ENCODE results near the gene BPGM.
"Not testable (repeated sequence)": the region's sequence is repeated elsewhere in the genome, so short reads cannot be mapped to it uniquely, and the experiment has no call there.

BPGM gene

DNA sequence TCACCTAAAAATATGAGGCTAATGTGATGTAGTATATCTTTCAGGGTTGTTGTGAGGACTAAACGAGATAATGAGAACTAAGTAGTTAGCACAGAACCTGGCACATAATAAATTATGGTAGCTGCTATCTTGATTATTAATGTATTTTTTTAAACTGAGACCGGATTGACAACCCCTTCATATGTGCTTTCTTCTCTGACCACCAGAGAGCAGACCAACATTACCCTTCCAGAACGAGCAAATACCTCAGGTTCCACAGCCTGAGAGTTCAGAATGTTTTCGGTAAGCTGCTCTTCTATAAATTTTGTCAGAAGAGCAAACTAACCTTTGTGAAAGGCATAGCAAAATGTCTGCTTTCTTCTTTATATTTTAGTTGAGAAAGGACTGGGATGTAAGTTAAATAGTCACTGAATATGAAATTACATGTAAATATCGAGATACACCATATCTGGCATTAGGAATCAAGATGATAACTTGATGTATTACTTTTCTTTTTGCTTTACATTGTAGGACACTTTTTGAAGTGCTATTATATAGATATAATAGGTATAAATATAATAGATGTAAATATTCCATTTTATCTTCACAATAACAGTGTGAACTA, 13.6 kb upstream of the BPGM start:
- no peak for DNase-seq

DNA sequence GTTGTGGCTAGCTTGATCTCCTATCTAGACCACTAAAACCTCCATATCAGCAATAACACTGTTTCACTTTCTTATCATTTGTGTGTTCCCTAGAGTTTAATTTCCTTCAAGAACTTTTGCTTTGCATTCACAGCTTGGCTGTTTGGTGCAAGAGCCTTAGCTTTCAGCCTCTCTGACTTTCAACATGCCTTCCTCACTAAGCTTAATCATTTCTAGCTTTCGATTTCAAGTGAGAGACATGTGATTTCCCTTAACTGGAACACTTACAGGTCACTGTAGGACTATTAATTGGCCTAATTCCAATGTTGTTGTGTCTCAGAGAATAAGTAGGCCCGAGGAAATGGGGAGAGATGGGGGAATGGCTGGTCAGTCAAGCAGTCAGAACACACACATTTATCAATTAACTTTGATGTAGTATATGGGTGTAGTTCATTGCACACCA, 10.6 kb upstream of the BPGM start:
- no peak for DNase-seq

DNA sequence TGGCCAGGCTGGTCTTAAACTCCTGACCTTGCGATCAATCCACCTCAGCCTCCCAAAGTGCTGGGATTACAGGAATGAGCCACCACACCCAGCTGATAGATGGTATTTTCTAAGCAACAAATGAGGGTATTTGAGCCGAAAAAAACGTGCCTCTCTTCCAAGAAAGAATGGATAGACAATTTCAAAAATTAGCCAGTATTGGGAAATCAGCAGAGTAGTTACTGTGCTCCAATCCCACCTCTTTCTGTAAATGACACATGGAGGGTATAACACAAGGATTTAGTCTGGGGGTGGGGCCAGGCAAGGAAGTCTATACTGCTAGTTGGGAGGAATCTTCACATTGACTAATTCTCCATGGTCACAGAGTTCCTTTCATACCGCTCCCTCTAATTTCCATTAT, 9.2 kb upstream of the BPGM start:
- DNase-seq = no peak

DNA sequence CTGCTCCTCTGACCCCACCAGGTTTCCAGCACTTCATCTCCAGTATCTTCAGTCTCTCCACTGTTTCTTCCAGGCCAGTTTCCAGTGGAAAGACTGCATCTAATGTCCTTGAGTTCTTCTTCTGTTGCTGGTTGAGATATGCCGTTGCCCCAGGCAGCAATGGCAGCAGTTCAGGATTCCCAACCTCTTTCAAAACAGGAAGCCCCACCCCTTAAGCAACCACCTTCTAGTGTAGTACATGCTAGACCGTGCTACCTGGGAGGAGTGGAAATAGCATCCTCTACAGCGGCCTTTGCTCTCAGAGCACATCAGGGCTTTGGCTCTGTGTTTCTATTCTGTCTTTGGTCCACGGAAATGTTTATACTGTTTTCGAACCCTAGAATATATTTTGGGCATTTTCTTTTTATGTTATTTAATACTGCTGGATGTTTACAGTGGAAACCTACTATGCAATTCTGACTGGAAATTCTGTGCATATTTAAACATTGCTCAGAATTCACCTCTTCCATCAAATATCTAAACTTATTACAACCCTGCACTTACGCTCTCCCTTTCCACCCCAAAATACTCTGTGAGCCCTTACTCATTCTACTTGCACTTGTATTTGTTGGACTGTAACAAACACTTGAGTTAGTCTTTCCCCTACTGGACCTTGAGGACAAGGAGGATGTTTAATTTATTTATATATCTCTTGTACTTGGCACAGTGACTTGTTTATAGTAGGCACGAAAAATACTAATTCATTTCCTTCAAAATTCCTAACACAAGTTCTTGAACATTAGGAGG, 8.5 kb upstream of the BPGM start:
- DNase-seq = no peak

DNA sequence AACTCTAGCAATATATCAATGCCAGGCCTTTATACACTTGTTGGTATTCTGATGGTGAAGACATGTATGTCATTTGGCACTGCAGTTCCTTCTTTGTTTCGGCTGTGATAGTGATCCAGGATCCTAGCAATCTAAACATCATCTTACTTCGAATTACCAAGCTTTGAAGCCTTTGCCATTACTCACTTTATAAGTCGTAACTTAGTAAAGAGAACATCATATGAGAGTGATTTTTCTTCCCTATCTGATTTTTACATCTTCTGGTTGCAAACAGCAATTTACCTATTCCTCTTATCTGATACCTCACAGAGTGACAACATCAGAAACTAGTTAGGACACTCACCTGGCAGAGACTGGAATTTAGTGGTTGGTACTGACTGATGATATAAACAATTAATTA, 7.6 kb upstream of the BPGM start:
- no peak for DNase-seq

DNA sequence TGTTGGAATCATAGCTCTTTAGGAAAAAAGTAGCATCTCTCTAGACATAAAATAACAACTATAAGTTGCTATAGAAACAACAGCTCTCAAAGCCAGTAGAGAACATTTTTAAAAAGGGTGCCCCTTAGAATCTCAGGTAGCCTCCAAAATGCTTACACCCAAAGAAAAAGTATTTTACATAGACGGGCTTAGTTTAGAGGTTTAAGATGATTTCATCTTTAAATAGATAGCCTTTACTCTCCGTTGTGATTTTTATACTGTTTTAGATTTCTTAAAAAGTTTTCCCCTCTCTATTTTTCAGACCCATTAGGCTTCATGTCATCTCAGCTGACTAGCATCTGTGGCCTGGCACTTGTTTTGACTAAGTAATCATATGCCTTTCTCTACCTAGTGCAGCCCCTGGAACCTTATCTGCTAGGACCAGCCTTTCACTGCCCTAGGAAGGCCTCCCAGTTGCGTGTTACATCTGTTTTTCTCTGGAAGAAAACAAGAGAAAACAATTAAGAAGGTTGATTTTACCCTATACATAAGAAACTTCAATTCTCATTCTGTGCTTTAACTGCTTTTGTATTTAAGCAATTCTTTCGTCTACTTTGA, 6.9 kb upstream of the BPGM start:
- no peak for DNase-seq

DNA sequence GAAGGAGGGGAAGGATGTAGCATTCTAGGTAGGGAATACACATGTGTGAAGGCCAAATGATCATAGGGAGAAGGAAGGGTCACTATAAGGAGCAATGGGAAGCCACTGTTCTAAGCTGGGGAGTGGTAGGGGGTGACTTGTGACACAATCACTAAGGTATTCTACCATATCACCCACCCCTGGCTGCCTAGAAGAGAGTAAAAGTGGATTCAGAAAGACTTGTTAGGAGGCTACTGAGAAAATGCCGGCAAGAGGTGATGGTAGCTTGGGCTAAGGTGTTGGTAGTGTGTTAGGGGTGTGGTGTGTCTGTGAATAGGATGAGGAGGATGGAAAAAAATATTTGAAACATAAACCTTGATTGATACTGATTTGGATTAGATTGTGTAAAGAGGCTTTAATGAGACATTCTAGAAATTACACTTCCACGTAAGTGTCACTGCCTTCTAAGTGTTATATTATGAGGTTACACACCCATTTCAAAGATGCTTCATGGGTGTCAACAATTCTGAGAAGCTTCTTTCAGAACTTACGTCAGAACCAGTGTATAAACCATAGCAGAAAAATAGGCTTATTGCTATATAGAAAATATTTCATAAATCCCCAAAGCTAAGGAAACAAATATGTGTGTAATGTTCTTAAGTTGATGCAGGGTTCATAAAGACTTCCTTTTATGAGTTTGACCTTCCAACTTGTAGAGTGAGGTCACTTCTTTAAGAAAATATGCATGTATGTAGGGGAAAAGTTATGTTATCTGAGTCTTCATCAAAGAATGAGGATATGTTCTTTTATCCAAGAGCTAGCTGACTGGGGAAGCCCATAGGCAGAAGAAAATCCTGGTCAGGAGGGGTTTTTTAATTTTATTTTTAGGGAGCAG, 5.6 kb upstream of the BPGM start:
- DNase-seq = no peak

DNA sequence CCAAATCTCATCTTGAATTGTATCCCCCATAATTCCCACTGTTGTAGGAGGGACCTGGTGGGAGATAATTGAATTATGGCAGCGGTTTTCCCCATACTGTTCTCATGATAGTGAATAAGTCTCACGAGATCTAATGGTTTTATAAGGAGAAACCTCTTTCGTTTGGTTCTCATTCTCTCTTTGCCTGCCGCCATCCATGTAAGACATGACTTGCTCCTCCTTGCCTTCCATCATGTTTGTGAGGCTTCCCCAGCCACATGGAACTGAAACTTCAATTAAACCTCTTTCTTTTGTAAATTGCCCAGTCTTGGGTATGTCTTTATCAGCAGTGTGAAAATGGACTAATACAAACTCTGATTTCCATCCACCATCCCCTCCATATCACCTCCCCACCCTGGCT, 4.7 kb upstream of the BPGM start:
- DNase-seq = not testable (repeated sequence)

DNA sequence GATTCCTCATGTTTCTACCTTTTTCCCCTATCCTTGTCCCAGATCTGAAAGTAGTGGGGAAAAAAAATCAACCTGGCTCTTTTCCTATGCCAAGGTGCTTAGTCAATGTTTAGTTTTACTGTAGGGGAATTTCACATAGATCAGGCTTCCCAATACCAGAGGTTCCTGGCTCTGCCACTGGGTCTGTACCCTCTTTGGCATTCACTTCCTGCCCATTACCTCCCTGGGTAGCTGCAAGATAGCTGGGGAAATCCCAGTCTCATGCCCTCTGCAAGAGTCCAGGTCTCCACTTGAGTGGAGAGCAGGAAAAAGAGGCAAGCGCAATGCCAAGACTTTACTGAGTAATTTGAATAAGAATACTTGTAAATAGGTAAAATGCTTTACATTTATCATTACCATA, 3.5 kb upstream of the BPGM start:
- DNase-seq = no peak

DNA sequence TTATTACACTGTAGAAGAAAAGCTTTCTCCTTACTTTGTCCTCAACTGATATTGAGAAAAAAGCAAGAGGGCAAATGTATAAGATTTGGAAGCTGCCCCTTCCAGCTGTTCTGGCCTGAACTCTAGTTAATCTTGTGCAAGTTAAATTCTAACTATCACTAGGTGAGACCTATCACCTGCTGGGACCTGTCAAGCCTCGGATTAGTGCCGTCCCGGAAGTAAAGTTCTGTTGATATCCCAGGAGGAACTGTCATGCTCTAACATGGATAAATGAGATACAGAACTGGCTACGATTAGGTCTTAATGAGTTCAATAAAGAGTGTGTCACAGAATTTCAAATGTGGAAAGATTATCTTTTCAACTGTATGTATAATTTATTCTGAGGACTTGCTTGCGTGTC, 1.2 kb upstream of the BPGM start:
- DNase-seq = no peak

DNA sequence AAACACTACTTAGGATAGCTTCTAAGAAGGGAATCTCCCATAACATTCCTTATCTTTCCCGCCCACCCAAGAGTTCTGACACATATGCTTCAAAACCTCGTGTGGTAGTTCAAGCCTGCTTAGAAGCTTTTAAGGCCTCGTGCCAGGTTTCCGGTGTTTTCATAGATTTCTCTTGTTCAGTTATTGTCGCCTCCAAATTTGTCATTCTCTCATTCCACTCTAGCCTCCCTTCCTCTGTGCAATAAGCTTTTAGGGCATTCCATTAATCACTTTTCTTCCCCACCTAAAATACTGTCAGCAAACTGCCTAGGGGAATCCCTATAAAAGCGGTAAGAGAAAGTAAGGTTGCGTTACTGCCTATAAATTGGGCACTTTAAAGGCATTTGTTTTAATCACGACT, 718 bp upstream of the BPGM start:
- DNase-seq = no peak

DNA sequence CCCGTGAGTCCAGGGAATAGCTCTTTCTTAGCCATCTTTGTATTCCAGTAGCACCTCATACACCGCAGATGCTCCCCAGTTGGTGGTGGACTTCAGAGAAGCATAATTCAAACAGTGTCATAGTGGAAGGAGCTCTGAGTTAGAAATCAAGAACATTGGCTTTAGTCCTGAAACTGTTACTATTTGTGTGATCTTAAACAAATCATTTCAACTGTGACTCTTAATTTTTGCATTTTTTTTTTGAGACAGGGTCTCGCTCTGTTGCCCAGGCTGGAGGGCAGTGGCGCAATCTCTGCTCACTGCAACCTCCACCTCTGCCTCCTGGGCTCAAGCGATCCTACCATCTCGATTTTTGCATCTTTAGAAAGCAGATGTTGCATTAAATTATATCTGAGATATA, 1.8 kb downstream of the BPGM start:
- DNase-seq = no peak

DNA sequence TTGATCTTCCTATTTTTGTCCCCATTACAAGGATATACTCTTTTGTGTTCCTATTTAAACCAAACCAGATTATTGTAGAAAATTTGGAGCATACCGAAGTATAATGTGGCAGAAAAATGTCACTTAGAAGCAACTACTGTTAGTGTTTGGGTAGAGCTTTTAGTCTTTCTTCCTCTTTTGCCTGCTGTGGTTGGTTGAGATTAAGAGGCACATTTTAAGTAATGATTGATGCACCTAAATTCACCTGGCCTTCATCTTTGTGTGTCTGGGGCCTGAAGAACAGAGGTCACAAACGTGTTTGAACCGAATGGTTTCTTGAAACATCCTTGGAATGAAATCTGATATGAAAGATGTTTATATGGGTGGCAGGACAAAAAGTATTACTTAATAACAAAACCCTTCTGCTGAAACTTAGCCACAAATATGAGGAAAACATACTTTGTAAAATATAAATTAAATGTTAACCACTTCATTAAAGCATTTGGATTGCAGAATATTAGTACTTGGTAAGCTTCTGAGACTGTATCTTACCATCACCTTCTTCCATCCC, 2.6 kb downstream of the BPGM start:
- DNase-seq = no peak

DNA sequence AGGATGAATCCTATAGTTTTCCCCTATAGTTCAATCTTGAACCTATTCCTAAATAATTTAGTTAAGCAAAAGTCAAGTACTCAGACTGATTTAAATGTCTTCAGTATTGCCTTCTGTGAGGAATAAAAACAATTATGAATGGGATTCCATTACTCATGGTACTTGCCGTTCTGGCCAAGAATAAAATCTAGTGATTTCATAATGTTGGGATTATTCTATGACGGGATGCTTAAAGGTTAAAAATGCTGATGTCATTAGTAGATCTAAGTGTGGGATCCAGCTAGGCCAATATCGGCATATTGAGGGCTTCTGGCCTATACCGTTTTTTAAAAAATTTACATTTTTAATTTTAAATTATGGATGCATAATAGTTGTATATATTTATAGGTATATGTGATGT, 5.3 kb downstream of the BPGM start:
- no peak for DNase-seq

DNA sequence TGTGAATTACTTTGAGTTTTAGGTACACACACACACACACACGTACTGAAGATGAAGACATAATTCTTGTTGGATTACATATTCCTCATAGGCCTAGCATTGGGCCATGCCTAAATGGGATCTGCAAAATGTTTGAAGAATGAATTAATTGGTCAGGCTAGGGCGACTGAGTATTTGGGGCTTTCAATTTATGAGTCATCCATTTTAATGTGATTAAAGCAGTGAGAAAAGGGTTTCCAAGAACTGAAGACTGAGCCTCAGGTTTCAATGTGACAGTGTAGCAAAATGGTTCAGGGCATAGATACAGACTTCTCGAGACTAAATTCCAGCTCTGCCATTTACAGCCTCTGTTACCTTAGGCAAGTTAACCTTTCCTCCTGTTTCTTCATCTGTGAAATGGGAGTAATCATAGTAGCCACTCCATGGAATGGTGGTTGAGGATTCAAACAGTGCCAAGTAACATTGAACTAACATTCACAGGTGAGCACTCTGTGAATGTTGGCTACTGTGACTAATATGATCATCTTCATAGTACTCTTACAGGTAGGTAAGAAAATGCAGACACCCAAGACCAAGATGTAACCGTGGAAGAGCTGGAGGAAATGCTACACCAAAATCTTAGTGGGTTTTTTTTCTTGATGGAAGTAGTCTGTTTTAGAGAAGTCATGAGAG, 7.6 kb downstream of the BPGM start:
- DNase-seq = no peak

DNA sequence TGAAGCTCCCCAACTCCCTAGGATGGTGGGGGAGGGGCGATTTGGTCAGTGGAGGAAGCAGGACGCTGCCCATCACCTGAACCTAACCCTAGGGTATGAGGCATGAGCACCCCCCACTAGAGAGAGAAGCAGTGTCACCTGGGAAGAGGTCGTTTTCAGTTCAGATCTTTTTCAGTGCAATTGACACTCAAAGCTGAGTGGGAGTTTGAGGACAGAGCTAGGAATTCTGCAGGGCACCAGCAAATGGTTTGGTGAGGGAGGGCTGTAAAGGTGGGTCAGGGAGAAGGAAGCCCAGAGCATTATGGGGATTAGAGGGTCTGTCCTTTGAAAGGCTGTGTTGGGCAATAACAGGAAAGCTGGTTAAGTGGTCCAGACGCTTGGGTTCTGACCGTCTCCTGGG, 10.9 kb downstream of the BPGM start:
- no peak for DNase-seq

DNA sequence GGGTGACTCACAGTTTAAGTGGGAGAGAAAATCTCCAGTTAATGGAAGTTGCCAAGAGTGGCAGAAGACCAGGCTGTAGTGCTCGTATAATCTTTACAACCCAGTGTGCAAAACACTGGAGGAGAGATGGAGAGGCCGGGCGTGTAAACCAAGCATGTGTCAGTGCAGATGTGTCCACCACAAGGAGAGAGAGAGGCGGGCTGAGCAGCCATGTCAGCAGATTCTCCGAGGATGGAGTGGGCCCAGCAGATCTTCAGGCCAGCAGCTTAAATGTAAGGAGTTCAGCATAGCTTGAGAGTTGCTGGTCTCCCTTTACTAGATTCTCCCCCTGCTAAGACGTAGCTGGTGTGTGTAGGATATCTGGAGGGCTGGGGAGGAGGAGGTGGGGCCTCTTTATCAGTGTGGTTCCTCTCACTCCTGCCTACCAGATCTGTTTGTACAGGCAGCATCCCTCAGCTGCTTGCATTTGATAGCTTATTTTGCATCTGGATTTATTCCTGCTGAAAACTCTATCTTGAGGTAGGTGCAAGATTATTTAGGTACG, 13.7 kb downstream of the BPGM start:
- DNase-seq = no peak

DNA sequence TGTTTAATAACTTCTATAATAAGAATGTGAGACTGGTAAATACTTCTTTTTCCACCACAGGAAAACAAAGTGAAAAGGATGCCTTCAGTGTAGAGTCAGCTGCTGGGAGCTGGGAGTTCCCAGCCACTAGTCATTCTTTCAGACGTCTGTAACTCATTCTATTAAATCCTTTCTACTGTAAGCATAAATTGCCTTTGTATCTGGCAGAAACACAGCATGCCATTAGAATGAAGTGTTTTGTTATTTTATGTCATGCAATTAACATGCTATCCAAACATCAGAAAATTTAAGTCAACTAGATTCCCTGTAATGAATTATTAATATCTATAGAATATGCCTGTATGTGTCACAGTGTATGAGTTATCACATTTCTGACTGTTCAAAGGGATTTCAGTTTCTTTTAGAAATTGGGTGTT, 14.3 kb downstream of the BPGM start:
- DNase-seq = no peak

DNA sequence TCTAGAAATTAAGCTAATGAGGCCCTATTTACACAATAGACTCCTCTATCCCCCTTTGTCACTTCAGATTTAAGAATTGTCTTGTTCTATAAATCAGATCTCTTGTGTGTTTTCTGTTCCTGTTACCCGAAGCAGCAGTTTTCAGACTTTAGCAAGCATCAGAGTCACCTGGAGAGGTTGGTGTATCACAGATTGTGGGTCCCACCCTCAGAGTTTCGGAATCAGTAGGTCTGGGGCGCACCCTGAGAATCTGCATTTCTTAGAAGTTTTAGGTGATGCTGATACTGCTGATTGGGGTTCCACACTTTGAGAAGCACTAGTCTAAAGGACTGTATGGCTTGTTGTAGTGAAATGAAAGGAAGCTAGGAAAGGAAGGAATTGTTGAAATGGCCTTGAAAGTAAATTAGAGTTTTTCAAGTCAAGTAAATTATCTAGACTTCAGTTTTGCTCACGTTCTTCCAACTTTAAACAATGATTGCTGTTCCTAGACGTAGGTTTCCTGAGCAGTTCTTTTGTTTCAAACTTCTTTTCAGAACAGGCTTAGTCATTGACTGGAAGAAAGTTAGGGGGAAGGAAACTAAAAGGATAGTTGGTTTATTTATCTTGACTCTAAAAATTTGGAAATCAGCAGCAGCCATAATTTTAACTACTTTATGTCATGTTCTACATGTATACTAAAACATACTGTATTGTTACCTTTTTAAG, 15.7 kb downstream of the BPGM start:
- no peak for DNase-seq

DNA sequence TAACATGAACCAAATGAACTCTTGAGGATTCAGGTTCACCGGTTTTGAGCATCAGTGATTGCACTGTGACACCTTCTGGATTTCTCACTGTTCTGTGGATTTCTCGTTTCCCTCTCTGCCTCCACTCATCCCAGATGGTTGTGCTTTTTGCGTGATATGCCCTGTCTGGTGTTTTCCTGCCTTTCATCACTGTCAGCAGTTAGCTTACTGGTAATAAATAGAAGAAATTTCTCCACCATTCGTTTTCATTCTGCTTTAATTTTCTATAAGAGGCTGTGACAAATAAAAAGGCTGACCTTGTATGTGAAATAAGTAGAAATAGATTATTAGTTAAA, 16.2 kb downstream of the BPGM start:
- no peak for DNase-seq

DNA sequence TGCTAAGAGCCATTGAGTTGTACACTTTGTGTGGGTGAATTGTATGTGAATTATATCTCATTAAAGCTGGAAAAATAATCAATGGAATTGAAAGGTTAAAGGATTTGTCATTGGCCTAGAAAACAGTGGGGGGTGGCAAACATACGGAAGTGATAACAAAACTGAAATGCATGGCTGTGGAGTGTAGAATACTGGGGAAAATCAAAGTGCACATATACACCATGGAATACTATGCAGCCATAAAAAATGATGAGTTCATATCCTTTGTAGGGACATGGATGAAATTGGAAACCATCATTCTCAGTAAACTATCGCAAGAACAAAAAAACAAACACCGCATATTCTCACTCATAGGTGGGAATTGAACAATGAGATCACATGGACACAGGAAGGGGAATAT, 18.4 kb downstream of the BPGM start:
- DNase-seq = not testable (repeated sequence)

DNA sequence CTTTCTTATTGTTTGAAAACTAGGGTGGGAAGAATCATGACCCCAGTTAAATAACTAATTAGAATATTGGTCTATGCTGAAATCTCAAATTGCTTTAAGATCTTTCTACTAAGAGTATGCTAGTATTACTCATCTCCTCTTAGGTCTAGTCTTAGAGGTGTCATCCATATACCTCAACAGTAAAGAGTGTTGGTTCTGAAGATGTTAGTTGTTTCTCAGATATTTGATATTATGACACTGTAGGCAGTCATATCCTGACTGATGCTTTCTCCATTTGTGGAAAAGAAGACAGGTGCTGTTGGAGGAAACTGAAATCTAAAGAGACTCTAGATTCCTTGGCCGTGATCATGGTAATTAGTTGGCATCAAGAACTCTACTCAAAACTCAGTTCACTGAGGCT, 21.2 kb downstream of the BPGM start:
- no peak for DNase-seq
